ENCODE measurements around the gene MORN1. TPM values are rescaled to one million over a fixed set of nuclear protein-coding genes. Genes with fewer than 3 reads are reported as not detected.

MORN1 gene
- total RNA-seq, 2 donors from 2014 or later = 4.0 to 7.5 TPM

DNA sequence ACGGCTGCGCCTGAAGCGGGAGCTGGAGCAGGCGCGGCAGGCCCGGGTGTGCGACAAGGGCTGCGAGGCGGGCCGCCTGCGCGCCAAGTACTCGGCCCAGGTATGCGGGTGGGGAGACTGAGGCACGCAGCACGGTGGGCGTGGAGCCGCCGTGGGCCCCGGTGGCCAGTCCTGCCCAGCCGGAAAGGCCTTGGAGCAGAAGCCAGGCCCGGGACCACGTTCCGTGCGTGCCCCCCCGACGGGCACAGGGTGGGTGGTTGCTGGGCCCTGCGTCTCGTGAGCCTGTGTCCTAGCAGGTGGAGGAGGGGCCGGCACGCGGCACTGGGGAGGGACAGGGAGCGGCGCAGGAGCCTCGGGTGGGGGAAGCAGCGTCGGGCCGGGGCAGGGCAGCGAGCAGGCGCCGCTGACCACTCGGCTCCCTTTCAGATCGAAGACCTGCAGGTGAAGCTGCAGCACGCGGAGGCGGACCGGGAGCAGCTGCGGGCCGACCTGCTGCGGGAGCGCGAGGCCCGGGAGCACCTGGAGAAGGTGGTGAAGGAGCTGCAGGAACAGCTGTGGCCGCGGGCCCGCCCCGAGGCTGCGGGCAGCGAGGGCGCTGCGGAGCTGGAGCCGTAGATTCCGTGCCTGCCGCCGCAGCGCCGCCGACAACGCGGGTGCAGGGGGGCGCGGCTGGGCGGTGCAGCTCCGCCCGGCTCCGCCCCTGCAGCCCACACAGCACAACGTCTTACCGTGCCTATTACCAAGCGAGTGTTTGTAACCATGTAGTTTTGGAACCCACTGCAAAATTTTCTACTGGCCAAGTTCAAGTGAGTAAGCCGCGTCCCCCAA is 85.0 kb downstream of the MORN1 start:
- H3K4me3 Mint-ChIP-seq = no peak overlapping the region
- H3K9me3 Mint-ChIP-seq = no peaks in the 10 kb centered on the region
- H3K27me3 Mint-ChIP-seq = no peaks in the 10 kb centered on the region
- peaks cover 10% of the 10 kb centered on the region for H3K36me3 Mint-ChIP-seq
- peaks cover 5 to 17% of the 10 kb centered on the region in 2 donors for H3K4me1 Mint-ChIP-seq (ENCODE audit: low read depth in 2 of 2)
- no peak overlapping the region for H3K27ac Mint-ChIP-seq
- ATAC-seq (no peak), DNase-seq (ENCODE audit: low spot score) (no peak)

DNA sequence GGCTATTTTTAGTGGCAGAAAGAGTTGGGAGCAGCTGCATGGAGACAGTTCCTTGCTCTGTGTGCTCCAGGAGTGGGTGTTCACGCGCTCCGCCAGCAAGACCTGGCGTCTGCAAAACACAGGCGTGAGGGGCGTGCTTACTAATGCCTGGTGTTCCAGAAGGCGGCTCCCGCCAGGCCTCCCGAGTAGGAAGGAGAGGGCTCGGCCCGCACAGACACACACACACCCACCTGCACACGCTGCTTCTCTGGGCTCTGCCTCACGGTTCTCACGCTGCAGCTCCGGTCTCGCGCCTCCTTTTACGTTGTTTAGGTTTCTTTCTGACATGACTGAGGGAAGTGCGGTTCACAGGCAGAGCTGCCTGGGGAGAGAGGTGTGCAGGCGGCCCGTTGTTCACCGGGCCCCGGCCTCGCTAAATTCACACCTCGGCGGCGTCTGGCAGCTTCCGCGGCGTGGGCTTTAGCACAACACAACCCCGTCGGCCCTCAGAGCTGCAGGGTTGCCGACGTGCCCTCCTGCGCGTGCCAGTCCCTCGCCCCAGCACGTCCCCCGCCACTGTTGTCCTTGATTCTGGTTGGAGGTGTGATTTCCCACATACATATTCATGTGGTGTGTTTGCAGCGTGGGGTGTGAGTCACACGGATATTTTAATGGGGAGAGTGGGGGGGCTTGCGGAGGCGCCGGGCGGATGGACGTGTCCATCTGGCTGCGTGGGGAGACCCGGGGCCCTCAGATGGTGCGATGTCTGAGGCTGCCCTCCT is 86.3 kb downstream of the MORN1 start:
- H3K4me1 Mint-ChIP-seq (ENCODE audit: low read depth in 2 of 2) = peaks cover 10 to 27% of the 10 kb centered on the region in 2 donors
- peak overlapping the region in 1 of 2 donors; percentile 12 for H3K27ac Mint-ChIP-seq
- DNase-seq (ENCODE audit: low spot score) (peak; percentile 80), ATAC-seq (peak in 1 of 2 donors; percentile 70)
- peaks cover 10% of the 10 kb centered on the region for H3K36me3 Mint-ChIP-seq
- no peaks in the 10 kb centered on the region for H3K27me3 Mint-ChIP-seq
- peak overlapping the region; percentile 12 for H3K4me3 Mint-ChIP-seq
- no peaks in the 10 kb centered on the region for H3K9me3 Mint-ChIP-seq

DNA sequence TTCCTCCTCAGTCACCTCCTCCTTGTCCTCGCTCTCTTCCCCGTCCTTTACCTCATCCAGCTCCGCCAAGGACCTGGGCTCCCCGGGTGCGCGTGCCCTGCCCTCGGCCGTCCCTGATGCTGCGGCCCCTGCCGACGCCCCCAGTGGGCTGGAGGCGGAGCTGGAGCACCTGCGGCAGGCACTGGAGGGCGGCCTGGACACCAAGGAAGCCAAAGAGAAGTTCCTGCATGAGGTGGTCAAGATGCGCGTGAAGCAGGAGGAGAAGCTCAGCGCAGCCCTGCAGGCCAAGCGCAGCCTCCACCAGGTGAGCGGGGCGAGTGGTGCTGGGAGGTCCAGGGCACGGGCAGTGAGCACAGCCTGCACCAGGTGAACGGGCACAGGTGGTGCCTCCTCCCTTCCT is 87.1 kb downstream of the MORN1 start:
- ATAC-seq = no peak
- DNase-seq (ENCODE audit: low spot score) = no peak
- Mint-ChIP-seq H3K27ac (no peak overlapping the region), H3K9me3 (no peaks in the 10 kb centered on the region), H3K4me3 (no peak overlapping the region), H3K36me3 (peaks cover 10% of the 10 kb centered on the region), H3K27me3 (no peaks in the 10 kb centered on the region), H3K4me1 (ENCODE audit: low read depth in 2 of 2) (peaks cover 13 to 30% of the 10 kb centered on the region in 2 donors)

DNA sequence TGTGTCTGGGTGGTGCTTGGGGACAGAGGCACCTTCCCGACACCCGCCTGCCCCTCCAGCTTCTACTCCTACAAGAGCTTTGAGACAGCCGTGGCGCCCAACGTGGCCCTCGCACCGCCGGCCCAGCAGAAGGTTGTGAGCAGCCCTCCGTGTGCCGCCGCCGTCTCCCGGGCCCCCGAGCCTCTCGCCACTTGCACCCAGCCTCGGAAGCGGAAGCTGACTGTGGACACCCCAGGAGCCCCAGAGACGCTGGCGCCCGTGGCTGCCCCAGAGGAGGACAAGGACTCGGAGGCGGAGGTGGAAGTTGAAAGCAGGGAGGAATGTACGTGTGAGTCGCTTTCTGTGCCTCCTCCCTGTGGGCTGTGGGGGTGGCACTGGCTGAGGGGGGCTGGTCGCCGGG is 87.6 kb downstream of the MORN1 start:
- no peaks in the 10 kb centered on the region for H3K9me3 Mint-ChIP-seq
- H3K36me3 Mint-ChIP-seq = peaks cover 10% of the 10 kb centered on the region
- no peak overlapping the region for H3K27ac Mint-ChIP-seq
- H3K27me3 Mint-ChIP-seq = no peaks in the 10 kb centered on the region
- ATAC-seq = no peak
- peaks cover 16 to 33% of the 10 kb centered on the region in 2 donors for H3K4me1 Mint-ChIP-seq (ENCODE audit: low read depth in 2 of 2)
- DNase-seq (ENCODE audit: low spot score) = no peak
- no peak overlapping the region for H3K4me3 Mint-ChIP-seq

DNA sequence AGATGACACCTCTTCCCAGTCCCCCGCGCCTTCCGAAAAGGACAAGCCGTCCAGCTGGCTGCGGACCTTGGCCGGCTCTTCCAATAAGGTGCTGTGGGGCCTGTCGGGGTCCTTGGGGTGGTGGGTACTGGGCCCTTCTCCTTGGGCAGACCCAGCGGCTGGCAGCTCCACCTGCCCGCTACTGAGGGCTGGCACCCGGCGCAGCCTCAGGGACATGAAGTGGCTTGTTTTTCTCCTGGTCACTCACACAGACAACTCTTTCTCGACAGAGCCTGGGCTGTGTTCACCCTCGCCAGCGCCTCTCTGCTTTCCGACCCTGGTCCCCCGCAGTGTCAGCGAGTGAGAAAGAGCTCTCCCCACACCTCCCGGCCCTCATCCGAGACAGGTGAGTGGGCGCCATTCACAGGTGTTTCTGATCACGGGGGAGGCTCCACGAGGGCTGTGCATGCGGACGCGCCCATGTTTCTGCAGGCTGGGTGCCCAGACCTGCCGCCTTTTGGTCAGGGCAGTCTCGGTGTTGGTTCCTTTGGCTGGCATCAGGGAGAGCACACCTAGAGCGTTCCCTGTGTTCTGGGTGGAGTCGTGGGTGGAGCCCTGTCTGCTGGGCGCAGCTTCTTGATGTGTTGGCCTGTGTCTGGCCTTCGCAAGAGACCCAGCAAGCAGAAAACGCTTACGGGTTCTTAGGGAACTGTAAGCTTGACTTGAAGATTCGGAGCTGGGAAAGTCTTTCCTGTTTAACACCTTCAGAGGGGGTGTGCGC is 88.2 kb downstream of the MORN1 start:
- H3K4me3 Mint-ChIP-seq = no peak overlapping the region
- ATAC-seq (no peak), DNase-seq (ENCODE audit: low spot score) (no peak)
- peaks cover 7% of the 10 kb centered on the region for H3K36me3 Mint-ChIP-seq
- H3K4me1 Mint-ChIP-seq (ENCODE audit: low read depth in 2 of 2) = peaks cover 21 to 38% of the 10 kb centered on the region in 2 donors
- H3K27me3 Mint-ChIP-seq = no peaks in the 10 kb centered on the region
- H3K27ac Mint-ChIP-seq = no peak overlapping the region
- H3K9me3 Mint-ChIP-seq = no peaks in the 10 kb centered on the region

DNA sequence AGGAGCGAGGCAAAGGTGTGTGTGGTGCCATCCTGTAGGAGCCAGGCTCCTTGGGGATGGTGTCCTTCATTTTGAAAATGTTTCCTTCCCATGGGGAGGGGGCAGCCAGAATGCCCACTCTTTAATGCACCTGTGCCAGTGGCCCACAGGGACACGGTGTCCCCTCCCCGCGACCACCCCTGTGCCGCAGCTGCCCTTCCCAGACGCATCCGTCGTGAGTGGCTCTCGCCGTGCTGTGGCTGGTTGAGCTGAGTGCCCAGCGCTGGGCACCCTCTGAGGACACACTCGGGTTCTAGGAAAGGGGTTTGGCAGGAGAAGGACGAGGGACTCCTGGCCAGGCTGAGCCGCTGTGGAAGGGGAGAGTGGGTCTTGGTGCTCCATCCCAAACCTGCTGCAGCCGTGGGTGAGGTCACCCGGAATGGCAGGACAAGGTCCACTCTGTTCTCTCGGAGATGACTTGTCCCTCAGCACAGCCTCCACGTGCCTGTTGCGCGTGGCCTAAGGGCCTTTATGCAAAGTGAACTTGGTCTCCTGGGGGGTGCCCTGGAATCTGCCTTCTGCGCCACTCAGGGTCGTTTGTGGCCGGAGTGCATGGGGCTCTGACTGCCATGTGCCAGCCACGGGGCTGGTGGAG is 88.9 kb downstream of the MORN1 start:
- DNase-seq (ENCODE audit: low spot score) (no peak), ATAC-seq (no peak)
- H3K27me3 Mint-ChIP-seq = no peaks in the 10 kb centered on the region
- no peaks in the 10 kb centered on the region for H3K36me3 Mint-ChIP-seq
- H3K4me1 Mint-ChIP-seq (ENCODE audit: low read depth in 2 of 2) = peaks cover 21 to 38% of the 10 kb centered on the region in 2 donors
- H3K9me3 Mint-ChIP-seq = no peaks in the 10 kb centered on the region
- H3K27ac Mint-ChIP-seq = no peak overlapping the region
- H3K4me3 Mint-ChIP-seq = no peak overlapping the region

DNA sequence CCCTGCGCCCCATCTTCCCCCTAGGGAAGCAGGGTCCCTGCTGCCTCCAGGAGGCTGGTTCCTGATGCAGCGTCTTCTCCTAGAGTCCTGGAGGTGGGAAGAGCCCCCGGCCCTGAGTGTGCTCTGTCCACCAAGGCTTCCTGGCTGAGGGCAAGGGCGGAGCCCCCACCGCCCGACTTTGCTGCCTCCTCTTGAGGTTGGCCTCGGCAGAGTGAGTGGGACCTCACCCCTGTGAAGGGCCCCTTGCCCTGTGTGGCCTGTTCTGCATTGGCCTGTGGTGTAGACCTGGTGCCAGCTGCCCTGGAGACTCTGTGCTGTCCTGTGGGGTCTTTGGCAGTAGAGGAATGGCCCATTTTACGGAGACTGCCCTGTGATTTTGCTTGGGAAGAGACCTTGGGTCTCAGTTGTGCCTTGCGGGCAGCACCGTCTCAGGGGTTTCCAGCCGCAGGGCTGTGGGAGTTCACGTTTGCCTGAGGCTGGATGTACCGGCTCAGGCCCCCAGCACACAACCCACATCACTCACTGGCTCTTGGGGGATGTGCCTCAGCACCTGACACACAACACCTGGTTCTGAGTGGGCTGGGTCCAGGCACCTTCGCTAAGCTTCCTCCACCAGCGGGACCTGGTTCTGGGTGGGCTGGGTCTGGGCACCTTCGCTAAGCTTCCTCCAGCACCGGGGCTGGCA is 89.6 kb downstream of the MORN1 start:
- H3K36me3 Mint-ChIP-seq = no peaks in the 10 kb centered on the region
- ATAC-seq = no peak
- DNase-seq (ENCODE audit: low spot score) = no peak
- H3K27ac Mint-ChIP-seq = peak overlapping the region; percentile 78 to 83
- no peaks in the 10 kb centered on the region for H3K9me3 Mint-ChIP-seq
- H3K4me1 Mint-ChIP-seq (ENCODE audit: low read depth in 2 of 2) = peaks cover 25 to 38% of the 10 kb centered on the region in 2 donors
- peak overlapping the region; percentile 78 for H3K4me3 Mint-ChIP-seq
- no peaks in the 10 kb centered on the region for H3K27me3 Mint-ChIP-seq

DNA sequence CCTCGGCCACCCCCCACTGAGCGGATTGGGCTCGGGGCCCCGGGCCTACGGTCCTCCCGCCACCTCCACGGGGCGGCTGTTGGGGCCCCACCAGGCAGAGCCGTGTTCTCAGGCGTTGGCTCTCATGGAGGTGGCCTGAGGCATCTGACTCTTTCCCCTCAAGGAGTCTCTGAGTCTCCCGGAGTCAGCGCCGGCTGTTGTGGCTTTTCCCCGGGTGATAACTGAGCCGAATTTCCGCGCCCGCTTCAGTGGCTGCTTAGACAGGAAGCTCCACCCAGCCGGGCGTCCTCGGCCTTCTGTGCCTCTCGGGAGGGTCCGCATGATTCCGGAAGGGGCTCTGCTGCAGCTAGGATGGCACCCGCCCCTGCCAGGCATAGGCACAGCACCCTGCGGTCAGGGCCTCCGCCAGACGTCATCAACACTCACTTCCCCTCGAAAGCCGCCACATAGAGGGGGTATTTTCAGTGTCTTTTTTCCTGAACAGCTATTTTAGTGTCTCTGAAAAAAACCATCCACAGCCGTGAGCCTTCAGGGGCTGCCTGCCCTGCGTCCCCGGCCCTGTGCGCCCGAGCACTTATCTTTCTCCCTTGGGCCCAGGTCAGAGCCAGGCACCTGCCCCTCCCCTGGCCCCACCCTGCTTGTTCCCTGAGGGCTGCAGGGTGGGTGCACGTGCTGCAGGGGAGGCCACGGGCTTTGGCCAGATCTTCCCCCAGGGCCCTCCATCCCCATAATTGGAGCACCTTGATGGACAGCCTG is 90.3 kb downstream of the MORN1 start:
- ATAC-seq (peak; percentile 86 to 87), DNase-seq (ENCODE audit: low spot score) (peak; percentile 91)
- Mint-ChIP-seq H3K27ac (peak overlapping the region; percentile 78 to 83), H3K9me3 (no peaks in the 10 kb centered on the region), H3K27me3 (no peaks in the 10 kb centered on the region), H3K4me1 (ENCODE audit: low read depth in 2 of 2) (peaks cover 30 to 43% of the 10 kb centered on the region in 2 donors), H3K36me3 (no peaks in the 10 kb centered on the region), H3K4me3 (peak overlapping the region; percentile 78)

DNA sequence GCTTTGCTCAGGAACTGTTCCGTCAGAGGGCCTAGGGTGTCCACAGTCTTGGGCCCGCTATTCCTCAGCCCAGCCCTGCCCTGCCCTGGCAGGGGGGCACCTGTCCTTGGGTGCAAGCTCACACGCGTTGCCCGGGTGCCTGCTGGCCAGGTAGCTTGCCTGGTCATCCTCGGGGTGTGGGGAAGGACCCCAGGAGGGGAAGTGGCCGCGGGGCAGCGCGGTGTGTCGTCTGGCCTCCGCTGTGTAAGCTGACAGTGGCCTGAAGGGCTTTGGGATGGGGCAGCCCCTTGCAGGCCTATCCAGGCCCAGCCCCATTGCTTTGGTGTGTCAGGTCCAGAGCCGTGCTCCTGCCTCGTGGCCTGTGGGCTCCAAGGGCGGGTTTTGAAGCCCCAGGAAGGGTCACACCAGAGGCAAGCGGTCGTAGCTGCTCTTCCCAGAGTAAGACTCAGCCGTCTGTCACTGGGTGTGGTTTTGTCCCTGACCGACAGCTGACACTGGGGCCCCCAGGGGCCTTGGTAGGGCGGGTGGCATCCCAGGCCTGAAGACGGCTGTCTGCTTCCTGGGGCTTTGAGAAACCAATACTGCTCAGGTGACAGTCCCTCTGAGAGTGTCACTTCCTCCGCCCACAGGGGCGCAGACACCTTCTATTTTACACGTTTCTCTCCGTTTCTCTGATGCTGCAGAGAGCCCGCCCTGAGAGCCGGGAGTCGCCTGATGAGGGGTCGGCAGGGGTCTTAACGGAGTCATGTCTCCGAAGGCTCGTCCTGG is 91.2 kb downstream of the MORN1 start:
- peak overlapping the region; percentile 78 for H3K4me3 Mint-ChIP-seq
- ATAC-seq (peak; percentile 82 to 84), DNase-seq (ENCODE audit: low spot score) (peak; percentile 87)
- peaks cover 30 to 39% of the 10 kb centered on the region in 2 donors for H3K4me1 Mint-ChIP-seq (ENCODE audit: low read depth in 2 of 2)
- peak overlapping the region; percentile 78 to 83 for H3K27ac Mint-ChIP-seq
- no peaks in the 10 kb centered on the region for H3K27me3 Mint-ChIP-seq
- no peaks in the 10 kb centered on the region for H3K36me3 Mint-ChIP-seq
- no peaks in the 10 kb centered on the region for H3K9me3 Mint-ChIP-seq

DNA sequence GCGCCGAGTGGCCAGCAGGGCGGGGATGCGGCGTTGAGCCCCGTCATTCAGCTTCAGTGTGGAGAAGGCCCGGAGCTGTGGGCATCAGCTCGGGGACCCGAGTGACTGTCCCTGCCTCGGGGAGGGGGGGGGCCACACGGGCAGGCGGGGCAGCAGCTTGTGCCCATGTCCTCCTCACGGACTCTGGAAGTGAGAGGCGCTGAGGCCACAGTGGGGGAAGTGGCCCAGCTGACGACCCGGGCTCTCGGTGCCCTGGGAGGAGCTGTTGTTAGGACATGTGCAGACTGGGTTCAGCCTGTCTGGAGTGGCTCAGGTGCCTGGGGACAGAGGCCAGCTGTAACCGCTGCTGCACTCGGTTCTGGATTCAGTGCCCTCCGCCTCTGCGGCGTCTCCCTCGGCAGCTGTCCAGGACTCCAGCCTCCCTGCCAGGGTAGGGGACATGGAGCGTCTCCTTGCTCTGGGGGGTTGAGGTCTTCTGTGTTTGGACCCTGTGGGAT is 92.2 kb downstream of the MORN1 start:
- Mint-ChIP-seq H3K27me3 (no peaks in the 10 kb centered on the region), H3K4me3 (peak overlapping the region; percentile 71), H3K4me1 (ENCODE audit: low read depth in 2 of 2) (peaks cover 30 to 38% of the 10 kb centered on the region in 2 donors), H3K27ac (peak overlapping the region; percentile 78 to 83), H3K9me3 (no peaks in the 10 kb centered on the region), H3K36me3 (no peaks in the 10 kb centered on the region)
- DNase-seq (ENCODE audit: low spot score) (no peak), ATAC-seq (peak in 1 of 2 donors; percentile 5)

DNA sequence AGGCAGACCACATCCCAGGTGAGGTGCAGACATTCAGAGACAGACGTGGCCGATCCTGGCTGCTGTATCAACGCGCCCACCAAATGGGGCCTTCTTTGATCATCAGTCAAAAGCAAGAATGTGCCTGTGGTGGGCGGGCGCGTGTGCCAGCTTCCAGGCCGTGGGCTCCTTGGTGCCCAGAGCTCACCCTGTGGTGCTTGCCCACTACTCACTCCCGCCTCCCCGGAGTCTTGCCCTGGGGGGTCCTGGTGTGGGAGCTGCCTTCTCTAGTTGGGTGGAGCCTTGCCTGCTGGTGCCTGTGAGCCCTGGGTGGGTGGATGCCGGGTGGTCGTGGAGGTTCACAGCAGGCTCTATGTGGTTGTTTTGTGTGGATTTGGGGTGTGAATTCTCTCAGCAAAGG is 92.7 kb downstream of the MORN1 start:
- no peak for DNase-seq (ENCODE audit: low spot score)
- Mint-ChIP-seq H3K27me3 (no peaks in the 10 kb centered on the region), H3K4me1 (ENCODE audit: low read depth in 2 of 2) (peaks cover 34 to 38% of the 10 kb centered on the region in 2 donors), H3K9me3 (no peaks in the 10 kb centered on the region), H3K4me3 (peak overlapping the region; percentile 71), H3K36me3 (no peaks in the 10 kb centered on the region), H3K27ac (peak overlapping the region; percentile 78 to 83)
- no peak for ATAC-seq

All from natural killer cell treated with Interleukin-12 subunit alpha and Interleukin-12 subunit beta and Interleukin-15 and Interleukin-18, amount 100 ng/mL, for 72 hours (primary cell).